GF-D8 (cell line): ENCODE results near the gene TBCD.
A peak's percentile ranks its signal among the peaks of the same experiment; 100 is the strongest.

Source experiments
- DNase-seq: peaks from one replicate; lab custom pipeline; 2025; lab: John Stamatoyannopoulos, UW

Gene TBCD

GRCh38 chr17:82907797-82908542 lies 156.1 kb downstream of the TBCD start:
- no peak for DNase-seq

GRCh38 chr17:82908543-82909160 lies 156.8 kb downstream of the TBCD start:
- no peak for DNase-seq

GRCh38 chr17:82909322-82909904 lies 157.5 kb downstream of the TBCD start:
- no peak for DNase-seq

GRCh38 chr17:82910041-82910481 lies 158.2 kb downstream of the TBCD start:
- no peak for DNase-seq

GRCh38 chr17:82910770-82911169 lies 158.9 kb downstream of the TBCD start:
- DNase-seq: no peak

GRCh38 chr17:82911822-82912221 lies 160.0 kb downstream of the TBCD start:
- peak; percentile 5 for DNase-seq

- no peak for DNase-seq
Measured at GRCh38 chr17:82912484-82913089, 160.7 kb downstream of the TBCD start.

- DNase-seq: no peak
Measured at GRCh38 chr17:82913304-82914043, 161.6 kb downstream of the TBCD start.

GRCh38 chr17:82914375-82914774 lies 162.5 kb downstream of the TBCD start:
- no peak for DNase-seq

- DNase-seq: no peak
Measured at GRCh38 chr17:82915010-82915756, 163.3 kb downstream of the TBCD start.

GRCh38 chr17:82915757-82916027 lies 163.8 kb downstream of the TBCD start:
- no peak for DNase-seq

GRCh38 chr17:82917699-82918345 lies 166.0 kb downstream of the TBCD start:
- no peak for DNase-seq

GRCh38 chr17:82918508-82918907 lies 166.6 kb downstream of the TBCD start:
- no peak for DNase-seq

- DNase-seq: no peak
Measured at GRCh38 chr17:82920150-82920549, 168.3 kb downstream of the TBCD start.

- no peak for DNase-seq
Measured at GRCh38 chr17:82920715-82921114, 168.8 kb downstream of the TBCD start.

GRCh38 chr17:82921426-82921825 lies 169.6 kb downstream of the TBCD start:
- DNase-seq: no peak

GRCh38 chr17:82922646-82923045 lies 170.8 kb downstream of the TBCD start:
- no peak for DNase-seq

GRCh38 chr17:82923366-82924113 lies 171.7 kb downstream of the TBCD start:
- peak; percentile 61 for DNase-seq

- DNase-seq: no peak
Measured at GRCh38 chr17:82924214-82924613, 172.3 kb downstream of the TBCD start.

GRCh38 chr17:82924812-82925211 lies 172.9 kb downstream of the TBCD start:
- DNase-seq: no peak
